Esophagus muscularis mucosa (tissue), 4 donors: Measurements from ENCODE around the gene SARS1.

Source experiments
- EP300 ChIP-seq: sonication (generic); formaldehyde crosslinking; IDR thresholded peaks from one replicate; pipeline ENCODE4 v1.6.1; 2017; ENCODE audit warnings: antibody characterized with exemption
- POLR2A ChIP-seq: fragments of 450-650 bp; IDR thresholded peaks from one replicate; pipeline ENCODE4 v1.6.1; 2017; ENCODE audit warnings: antibody characterized with exemption, moderate library complexity, mild to moderate bottlenecking, low read depth
- POLR2AphosphoS5 ChIP-seq, 2 donors: sonication (generic); formaldehyde crosslinking; IDR thresholded peaks; one replicate each; pipeline ENCODE4 v1.6.1; 2017; ENCODE audit warnings: antibody characterized with exemption in 2 of 2
- TF ChIP-seq, protein P1 (sequence below), 3 experiments: fragments of 200-600 bp in 2 of 3; fragments of 450-650 bp in 1 of 3; sonication (generic) in 2 of 3; IDR thresholded peaks; one replicate each; pipeline ENCODE4 v1.5.1; 2017 to 2019; ENCODE audit warnings: antibody characterized with exemption in 3 of 3, mild to moderate bottlenecking in 2 of 3, moderate library complexity in 1 of 3

GRCh38 chr1:109191891-109192290, 21.8 kb upstream of the SARS1 start:
- TF ChIP-seq EP300, result no peak
- TF ChIP-seq POLR2AphosphoS5 (IDR thresholded peaks at IDR 0.05), result no peak
- TF ChIP-seq, protein P1, sequence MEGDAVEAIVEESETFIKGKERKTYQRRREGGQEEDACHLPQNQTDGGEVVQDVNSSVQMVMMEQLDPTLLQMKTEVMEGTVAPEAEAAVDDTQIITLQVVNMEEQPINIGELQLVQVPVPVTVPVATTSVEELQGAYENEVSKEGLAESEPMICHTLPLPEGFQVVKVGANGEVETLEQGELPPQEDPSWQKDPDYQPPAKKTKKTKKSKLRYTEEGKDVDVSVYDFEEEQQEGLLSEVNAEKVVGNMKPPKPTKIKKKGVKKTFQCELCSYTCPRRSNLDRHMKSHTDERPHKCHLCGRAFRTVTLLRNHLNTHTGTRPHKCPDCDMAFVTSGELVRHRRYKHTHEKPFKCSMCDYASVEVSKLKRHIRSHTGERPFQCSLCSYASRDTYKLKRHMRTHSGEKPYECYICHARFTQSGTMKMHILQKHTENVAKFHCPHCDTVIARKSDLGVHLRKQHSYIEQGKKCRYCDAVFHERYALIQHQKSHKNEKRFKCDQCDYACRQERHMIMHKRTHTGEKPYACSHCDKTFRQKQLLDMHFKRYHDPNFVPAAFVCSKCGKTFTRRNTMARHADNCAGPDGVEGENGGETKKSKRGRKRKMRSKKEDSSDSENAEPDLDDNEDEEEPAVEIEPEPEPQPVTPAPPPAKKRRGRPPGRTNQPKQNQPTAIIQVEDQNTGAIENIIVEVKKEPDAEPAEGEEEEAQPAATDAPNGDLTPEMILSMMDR (IDR thresholded peaks at IDR 0.05), result no peak
- TF ChIP-seq POLR2A, result no peak
